Measurements from ENCODE around the gene CISD1.

GRCh38 chr10:58334817-58335305, 65.9 kb downstream of the CISD1 start, which contains the start of gene UBE2D1:
- TF ChIP-seq GATA3 (IDR thresholded peaks at IDR 0.05; ENCODE audit: low read depth, low read length) (no peak), GATA2 (IDR thresholded peaks at IDR 0.05; ENCODE audit: low read depth, low read length) (no peak)

Measured in SH-SY5Y (cell line).